ENCODE data around the gene DLG2. TPM values are rescaled to one million over a fixed set of nuclear protein-coding genes. Genes with fewer than 3 reads are reported as not detected.

DLG2 gene
- total RNA-seq, 4 donors from 2014 or later = 11.0 to 34.2 (median 19.8) TPM

DNA sequence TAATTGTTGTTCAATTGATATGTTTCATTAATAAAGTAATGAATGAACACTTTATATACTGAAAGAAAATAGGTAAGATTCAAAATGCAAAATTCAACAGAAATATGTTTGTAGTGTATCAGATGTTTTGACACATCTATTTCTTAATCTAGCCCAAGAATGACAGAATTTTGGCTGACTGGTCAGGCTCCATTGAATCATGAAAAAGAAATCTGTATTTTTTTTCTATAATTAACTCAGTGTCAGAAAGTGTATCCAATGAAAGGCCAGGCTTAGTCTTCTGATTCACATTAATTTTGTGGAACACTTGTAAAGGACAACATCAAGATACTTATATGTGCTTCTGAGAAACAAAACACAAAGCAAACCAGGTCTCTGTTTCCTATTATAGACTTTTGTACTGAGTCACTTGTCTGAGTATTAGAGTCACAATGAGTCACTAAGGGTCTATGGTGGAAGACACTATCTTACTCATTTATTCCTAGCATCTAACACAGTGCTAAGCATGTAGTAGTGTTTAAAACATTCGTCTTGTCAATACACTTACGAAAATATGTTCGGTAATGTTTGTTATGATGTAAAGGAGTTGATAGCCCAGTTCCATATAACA, 2043.3 kb downstream of the DLG2 start:
- Histone ChIP-seq H3K9me3 (peaks cover 0 to 4% (median 0%) of the 10 kb centered on the region in 3 donors), H3K27me3 (no peaks in the 10 kb centered on the region), H3K4me3 (no peak overlapping the region), H3K4me1 (no peaks in the 10 kb centered on the region), H3K36me3 (no peaks in the 10 kb centered on the region), H3K27ac (no peak overlapping the region)
- TF ChIP-seq, protein P1, sequence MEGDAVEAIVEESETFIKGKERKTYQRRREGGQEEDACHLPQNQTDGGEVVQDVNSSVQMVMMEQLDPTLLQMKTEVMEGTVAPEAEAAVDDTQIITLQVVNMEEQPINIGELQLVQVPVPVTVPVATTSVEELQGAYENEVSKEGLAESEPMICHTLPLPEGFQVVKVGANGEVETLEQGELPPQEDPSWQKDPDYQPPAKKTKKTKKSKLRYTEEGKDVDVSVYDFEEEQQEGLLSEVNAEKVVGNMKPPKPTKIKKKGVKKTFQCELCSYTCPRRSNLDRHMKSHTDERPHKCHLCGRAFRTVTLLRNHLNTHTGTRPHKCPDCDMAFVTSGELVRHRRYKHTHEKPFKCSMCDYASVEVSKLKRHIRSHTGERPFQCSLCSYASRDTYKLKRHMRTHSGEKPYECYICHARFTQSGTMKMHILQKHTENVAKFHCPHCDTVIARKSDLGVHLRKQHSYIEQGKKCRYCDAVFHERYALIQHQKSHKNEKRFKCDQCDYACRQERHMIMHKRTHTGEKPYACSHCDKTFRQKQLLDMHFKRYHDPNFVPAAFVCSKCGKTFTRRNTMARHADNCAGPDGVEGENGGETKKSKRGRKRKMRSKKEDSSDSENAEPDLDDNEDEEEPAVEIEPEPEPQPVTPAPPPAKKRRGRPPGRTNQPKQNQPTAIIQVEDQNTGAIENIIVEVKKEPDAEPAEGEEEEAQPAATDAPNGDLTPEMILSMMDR (IDR thresholded peaks at IDR 0.05) = no peak
- no peak for TF ChIP-seq POLR2AphosphoS5 (IDR thresholded peaks at IDR 0.05)
- TF ChIP-seq EP300 (IDR thresholded peaks at IDR 0.05) = no peak
- no peak for TF ChIP-seq POLR2A (IDR thresholded peaks at IDR 0.05)
- 74 to 79% methylated on average over 3 of the region's 3 CpGs for WGBS, 2 donors (ENCODE audit: low coverage in 1 of 2)
- no peak for ATAC-seq

DNA sequence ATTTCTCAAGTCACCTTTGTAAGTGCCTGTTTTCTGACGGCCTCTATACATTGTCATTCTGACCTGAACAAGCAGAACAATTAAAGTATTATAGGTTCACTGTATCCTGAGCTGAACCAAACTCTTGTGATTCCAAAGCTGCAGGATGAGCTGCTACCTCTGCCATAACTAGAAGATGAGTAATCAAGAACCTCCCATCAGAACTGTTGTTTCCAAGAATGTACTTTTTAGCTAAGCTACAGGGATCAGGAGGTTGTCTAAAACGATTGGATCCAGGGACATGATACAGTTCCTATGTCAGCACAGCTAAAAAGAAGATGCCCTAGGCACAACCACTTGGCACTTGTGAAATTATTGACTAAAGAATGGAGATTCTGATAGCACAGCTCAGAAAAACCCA, 2052.6 kb downstream of the DLG2 start:
- no peak overlapping the region for H3K27ac ChIP-seq
- H3K4me1 ChIP-seq = no peaks in the 10 kb centered on the region
- TF ChIP-seq, protein P1 (IDR thresholded peaks at IDR 0.05) = no peak
- TF ChIP-seq EP300 (IDR thresholded peaks at IDR 0.05) (no peak), POLR2A (IDR thresholded peaks at IDR 0.05) (no peak), POLR2AphosphoS5 (IDR thresholded peaks at IDR 0.05) (no peak)
- ATAC-seq = no peak
- H3K9me3 ChIP-seq = no peaks in the 10 kb centered on the region
- H3K27me3 ChIP-seq = no peaks in the 10 kb centered on the region
- H3K4me3 ChIP-seq = no peak overlapping the region
- H3K36me3 ChIP-seq = no peaks in the 10 kb centered on the region
- 60 to 78% methylated on average over 2 of the region's 2 CpGs for WGBS, 2 donors (ENCODE audit: low coverage in 1 of 2)

DNA sequence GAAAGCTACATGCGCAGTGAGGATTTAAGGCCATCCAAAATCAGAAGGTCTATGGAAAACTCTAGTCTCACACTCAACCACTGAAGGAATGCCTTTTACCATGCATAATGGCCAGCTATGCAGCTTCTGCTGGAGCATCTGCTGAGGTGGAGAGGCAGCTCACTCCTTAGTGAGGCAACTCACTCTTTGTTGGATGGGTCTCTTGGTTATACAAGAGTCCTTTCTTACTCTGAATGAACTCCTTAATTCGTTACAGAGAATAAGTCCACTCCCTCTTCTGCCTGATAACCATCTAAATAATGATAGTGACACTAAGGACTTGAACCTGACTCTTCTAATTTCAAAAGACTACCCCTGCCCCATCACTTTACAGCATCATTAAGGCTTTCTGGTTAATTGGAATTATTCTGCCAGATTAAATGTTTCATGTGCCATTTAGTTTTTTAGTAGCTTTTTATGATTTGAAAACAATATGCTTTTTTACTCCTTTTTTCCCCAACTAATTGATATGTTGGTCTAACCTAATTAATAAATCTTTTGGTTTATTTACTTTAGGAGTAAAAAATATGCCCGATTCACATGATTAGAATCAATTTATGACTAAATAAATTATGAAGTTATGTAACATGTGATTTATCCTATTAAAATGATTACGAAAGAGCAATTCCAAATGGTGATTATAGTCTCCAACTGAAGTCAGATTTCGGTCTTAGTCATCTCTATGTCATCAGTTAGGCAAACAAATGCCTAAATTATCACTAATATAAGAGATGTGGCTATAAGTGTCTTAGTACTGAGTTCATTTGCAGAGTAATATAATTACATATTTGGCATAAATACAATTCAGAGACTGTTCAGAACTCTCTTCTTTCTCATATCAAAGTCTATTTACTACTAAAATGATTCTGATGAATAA, 2054.3 kb downstream of the DLG2 start:
- no peaks in the 10 kb centered on the region for H3K36me3 ChIP-seq
- ATAC-seq = no peak

DNA sequence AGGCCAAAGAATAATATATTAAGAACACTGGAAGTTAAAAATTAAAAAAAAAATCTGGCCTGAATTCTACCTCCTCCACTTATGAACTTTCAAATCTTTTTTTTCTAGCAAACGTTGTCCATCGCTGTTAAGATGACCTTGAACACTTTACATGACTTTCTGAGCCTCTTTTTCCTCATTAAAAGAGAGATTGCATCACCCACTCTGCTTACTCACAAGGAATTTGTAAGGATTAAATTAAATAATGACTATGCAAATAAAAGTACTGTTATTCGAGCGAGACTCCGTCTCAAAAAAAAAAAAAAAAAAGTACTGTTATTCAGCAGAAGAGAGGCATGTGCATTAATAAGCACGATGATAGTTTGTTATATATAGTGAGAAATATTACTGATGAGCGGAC, 2055.8 kb downstream of the DLG2 start:
- WGBS, 2 donors (ENCODE audit: low coverage in 1 of 2) = 57 to 77% methylated on average over 7 of the region's 7 CpGs
- H3K27ac ChIP-seq = no peak overlapping the region
- no peak for ATAC-seq
- H3K27me3 ChIP-seq = no peaks in the 10 kb centered on the region
- no peaks in the 10 kb centered on the region for H3K9me3 ChIP-seq
- peak; percentile 8 for TF ChIP-seq POLR2AphosphoS5 (IDR thresholded peaks at IDR 0.05)
- TF ChIP-seq EP300 (IDR thresholded peaks at IDR 0.05) = no peak
- no peak for TF ChIP-seq POLR2A (IDR thresholded peaks at IDR 0.05)
- no peak overlapping the region for H3K4me3 ChIP-seq
- H3K36me3 ChIP-seq = no peaks in the 10 kb centered on the region
- no peaks in the 10 kb centered on the region for H3K4me1 ChIP-seq

More for the DNA sequence above, 2054.3 kb downstream of the DLG2 start:
- no peaks in the 10 kb centered on the region for H3K27me3 ChIP-seq
- no peaks in the 10 kb centered on the region for H3K9me3 ChIP-seq
- TF ChIP-seq EP300 (IDR thresholded peaks at IDR 0.05) (no peak), POLR2A (IDR thresholded peaks at IDR 0.05) (no peak), POLR2AphosphoS5 (IDR thresholded peaks at IDR 0.05) (no peak)
- TF ChIP-seq, protein P1 (IDR thresholded peaks at IDR 0.05) = no peak
- WGBS, 2 donors (ENCODE audit: low coverage in 1 of 2) = 61 to 68% methylated on average over 4 to 5 of the region's 5 CpGs
- no peak overlapping the region for H3K4me3 ChIP-seq
- no peaks in the 10 kb centered on the region for H3K4me1 ChIP-seq
- H3K27ac ChIP-seq = no peak overlapping the region

DNA sequence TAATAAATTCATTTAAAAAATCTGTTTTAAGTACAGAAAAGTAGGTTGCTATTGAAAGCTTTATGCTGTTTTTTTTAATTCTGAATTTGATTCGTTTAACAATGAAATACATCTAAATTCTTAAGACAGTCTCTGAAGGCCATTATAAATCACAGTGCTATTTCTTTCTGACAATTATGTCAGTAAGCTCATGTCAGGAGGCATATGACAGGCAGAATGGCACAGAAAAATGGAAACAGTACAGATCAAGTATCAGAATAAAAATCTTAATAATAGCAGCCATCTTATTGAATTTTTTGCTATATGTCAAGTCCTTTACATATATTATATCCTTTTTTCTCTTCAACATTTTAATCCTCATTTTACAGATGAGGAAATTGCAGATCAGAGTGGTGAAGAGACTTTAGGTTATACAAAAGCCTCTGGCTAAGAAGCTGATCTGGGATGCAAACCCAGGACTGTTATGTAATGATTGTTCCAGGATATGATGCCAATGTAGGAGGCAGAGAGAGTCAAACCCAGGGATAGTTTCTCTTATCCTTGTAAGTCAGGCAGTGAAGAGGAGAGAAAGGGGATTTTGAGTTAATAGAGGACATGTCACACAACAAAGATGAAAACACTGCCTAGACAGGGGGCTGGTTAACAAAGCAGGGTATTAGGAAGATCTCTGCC, 2057.9 kb downstream of the DLG2 start:
- no peaks in the 10 kb centered on the region for H3K27me3 ChIP-seq
- TF ChIP-seq, protein P1 (IDR thresholded peaks at IDR 0.05) = no peak
- TF ChIP-seq POLR2AphosphoS5 (IDR thresholded peaks at IDR 0.05) = no peak
- no peak for TF ChIP-seq EP300 (IDR thresholded peaks at IDR 0.05)
- no peak for TF ChIP-seq POLR2A (IDR thresholded peaks at IDR 0.05)
- 88 to 89% methylated on average over 1 of the region's 1 CpG for WGBS, 2 donors (ENCODE audit: low coverage in 1 of 2)

More for the DNA sequence above, 2057.9 kb downstream of the DLG2 start:
- no peak overlapping the region for H3K4me3 ChIP-seq
- H3K27ac ChIP-seq = no peak overlapping the region
- no peak for ATAC-seq
- H3K9me3 ChIP-seq = no peaks in the 10 kb centered on the region
- H3K4me1 ChIP-seq = no peaks in the 10 kb centered on the region
- H3K36me3 ChIP-seq = no peaks in the 10 kb centered on the region
